ENCODE data around the gene C19orf73. TPM values are rescaled to one million over a fixed set of nuclear protein-coding genes. Genes with fewer than 3 reads are reported as not detected.
"Not testable (repeated sequence)": the region's sequence is repeated elsewhere in the genome, so short reads cannot be mapped to it uniquely, and the experiment has no call there.

Gene C19orf73
- total RNA-seq, 1 experiment from 2014 or later: 1.4 TPM

DNA sequence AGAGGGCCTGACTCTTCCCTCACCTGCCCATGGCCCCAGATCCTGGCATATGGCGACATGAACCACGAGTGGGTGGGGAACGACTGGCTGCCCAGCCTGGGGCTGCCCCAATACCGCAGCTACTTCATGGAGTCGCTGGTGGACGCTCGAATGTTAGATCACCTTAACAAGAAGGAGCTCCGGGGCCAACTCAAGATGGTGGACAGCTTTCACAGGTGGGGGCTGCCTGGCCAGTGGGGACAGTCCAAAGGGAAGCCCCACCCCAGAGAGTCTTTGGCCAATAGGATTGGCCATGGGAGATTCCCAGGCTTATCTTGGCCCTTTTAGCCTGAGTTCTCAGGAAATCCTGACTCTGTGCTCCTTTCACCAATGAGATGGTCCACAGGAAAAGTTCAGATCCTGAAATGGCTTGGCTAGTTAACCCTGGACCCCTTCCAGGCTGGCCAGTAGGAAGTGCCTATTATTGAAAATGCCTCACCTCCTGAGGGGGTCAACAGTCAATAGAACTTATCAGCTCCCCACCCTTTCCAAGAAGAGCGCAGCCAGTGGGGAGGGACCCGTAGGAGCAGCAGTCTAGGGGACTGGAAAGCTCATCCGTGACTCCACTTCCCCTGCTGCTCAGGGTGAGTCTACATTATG is 29.2 kb upstream of the C19orf73 start:
- TSS peak; percentile 66 for BruUV-seq (replicated peaks)
- TF ChIP-seq TCF7L2 (IDR thresholded peaks at IDR 0.05; ENCODE audit: low read depth, low read length): no peak
- TF ChIP-seq, protein P1, sequence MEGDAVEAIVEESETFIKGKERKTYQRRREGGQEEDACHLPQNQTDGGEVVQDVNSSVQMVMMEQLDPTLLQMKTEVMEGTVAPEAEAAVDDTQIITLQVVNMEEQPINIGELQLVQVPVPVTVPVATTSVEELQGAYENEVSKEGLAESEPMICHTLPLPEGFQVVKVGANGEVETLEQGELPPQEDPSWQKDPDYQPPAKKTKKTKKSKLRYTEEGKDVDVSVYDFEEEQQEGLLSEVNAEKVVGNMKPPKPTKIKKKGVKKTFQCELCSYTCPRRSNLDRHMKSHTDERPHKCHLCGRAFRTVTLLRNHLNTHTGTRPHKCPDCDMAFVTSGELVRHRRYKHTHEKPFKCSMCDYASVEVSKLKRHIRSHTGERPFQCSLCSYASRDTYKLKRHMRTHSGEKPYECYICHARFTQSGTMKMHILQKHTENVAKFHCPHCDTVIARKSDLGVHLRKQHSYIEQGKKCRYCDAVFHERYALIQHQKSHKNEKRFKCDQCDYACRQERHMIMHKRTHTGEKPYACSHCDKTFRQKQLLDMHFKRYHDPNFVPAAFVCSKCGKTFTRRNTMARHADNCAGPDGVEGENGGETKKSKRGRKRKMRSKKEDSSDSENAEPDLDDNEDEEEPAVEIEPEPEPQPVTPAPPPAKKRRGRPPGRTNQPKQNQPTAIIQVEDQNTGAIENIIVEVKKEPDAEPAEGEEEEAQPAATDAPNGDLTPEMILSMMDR (IDR thresholded peaks at IDR 0.05): no peak
- TF ChIP-seq SIN3A (IDR thresholded peaks at IDR 0.05; ENCODE audit: borderline replicate concordance, insufficient read depth, low read depth, low read length): no peak
- TF ChIP-seq, protein P2, sequence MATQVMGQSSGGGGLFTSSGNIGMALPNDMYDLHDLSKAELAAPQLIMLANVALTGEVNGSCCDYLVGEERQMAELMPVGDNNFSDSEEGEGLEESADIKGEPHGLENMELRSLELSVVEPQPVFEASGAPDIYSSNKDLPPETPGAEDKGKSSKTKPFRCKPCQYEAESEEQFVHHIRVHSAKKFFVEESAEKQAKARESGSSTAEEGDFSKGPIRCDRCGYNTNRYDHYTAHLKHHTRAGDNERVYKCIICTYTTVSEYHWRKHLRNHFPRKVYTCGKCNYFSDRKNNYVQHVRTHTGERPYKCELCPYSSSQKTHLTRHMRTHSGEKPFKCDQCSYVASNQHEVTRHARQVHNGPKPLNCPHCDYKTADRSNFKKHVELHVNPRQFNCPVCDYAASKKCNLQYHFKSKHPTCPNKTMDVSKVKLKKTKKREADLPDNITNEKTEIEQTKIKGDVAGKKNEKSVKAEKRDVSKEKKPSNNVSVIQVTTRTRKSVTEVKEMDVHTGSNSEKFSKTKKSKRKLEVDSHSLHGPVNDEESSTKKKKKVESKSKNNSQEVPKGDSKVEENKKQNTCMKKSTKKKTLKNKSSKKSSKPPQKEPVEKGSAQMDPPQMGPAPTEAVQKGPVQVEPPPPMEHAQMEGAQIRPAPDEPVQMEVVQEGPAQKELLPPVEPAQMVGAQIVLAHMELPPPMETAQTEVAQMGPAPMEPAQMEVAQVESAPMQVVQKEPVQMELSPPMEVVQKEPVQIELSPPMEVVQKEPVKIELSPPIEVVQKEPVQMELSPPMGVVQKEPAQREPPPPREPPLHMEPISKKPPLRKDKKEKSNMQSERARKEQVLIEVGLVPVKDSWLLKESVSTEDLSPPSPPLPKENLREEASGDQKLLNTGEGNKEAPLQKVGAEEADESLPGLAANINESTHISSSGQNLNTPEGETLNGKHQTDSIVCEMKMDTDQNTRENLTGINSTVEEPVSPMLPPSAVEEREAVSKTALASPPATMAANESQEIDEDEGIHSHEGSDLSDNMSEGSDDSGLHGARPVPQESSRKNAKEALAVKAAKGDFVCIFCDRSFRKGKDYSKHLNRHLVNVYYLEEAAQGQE (IDR thresholded peaks at IDR 0.05; ENCODE audit: insufficient read depth in 1 of 2, low read depth in 2 of 2, low read length in 1 of 2): no peak
- no peak for TF ChIP-seq POLR2AphosphoS5 (IDR thresholded peaks at IDR 0.05; ENCODE audit: low read depth, low read length)
- in situ Hi-C loops (cut with HindIII; ENCODE audit: low pct_unique_long_range_greater_than_20kb, low sequenced_read_pairs) (no loop called here), intact Hi-C loops (cut with micrococcal nuclease; ENCODE audit: unreplicated experiment) (no loop called here)
- Histone ChIP-seq H3K27ac (ENCODE audit: low read length) (0 out of 2 replicates have a peak overlapping the region, but pooled peaks have one; percentile 4), H3K27me3 (ENCODE audit: control insufficient read depth, insufficient read depth, low read length) (no peaks in the 10 kb centered on the region), H3K36me3 (ENCODE audit: control insufficient read depth, insufficient read depth, low read length) (no peaks in the 10 kb centered on the region; the same call in 1 of the 2 replicates), H3K9me3 (ENCODE audit: control insufficient read depth, insufficient read depth, low read depth, low read length) (no peaks in the 10 kb centered on the region), H3K4me1 (ENCODE audit: control insufficient read depth, insufficient read depth, low read length) (no peaks in the 10 kb centered on the region; the same call in 1 of the 2 replicates), H3K4me3 (ENCODE audit: low read depth in 2 of 2, low read length in 2 of 2) (no peak overlapping the region)
- no peak for DNase-seq (ENCODE audit: low read depth, low spot score)
- CTCF ChIA-PET: interaction anchor here (1.4 kb wide), 1 partner anchor 51 kb away, joined by 4 read pairs; no protein-coding TSS in a partner anchor
- POLR2A ChIA-PET: no interaction called here
- no peak for ATAC-seq

GRCh38 chr19:49146408-49146770 is 27.4 kb upstream of the C19orf73 start:
- in situ Hi-C loops (cut with HindIII; ENCODE audit: low pct_unique_long_range_greater_than_20kb, low sequenced_read_pairs): not testable (repeated sequence)

More at GRCh38 chr19:49146408-49146770, 27.4 kb upstream of the C19orf73 start:
- ATAC-seq; H3K4me1 ChIP-seq (ENCODE audit: control insufficient read depth, insufficient read depth, low read length); H3K9me3 ChIP-seq (ENCODE audit: control insufficient read depth, insufficient read depth, low read depth, low read length); intact Hi-C loops (cut with micrococcal nuclease; ENCODE audit: unreplicated experiment); POLR2A ChIA-PET; BruUV-seq (replicated peaks); H3K27me3 ChIP-seq (ENCODE audit: control insufficient read depth, insufficient read depth, low read length); H3K4me3 ChIP-seq (ENCODE audit: low read depth in 2 of 2, low read length in 2 of 2); H3K27ac ChIP-seq (ENCODE audit: low read length); H3K36me3 ChIP-seq (ENCODE audit: control insufficient read depth, insufficient read depth, low read length); DNase-seq (ENCODE audit: low read depth, low spot score): not testable (repeated sequence)
- CTCF ChIA-PET: interaction anchor here (0.6 to 1.1 kb wide), 6 partner anchors 19 to 72 kb away, joined by 3 to 10 read pairs (median 4); no protein-coding TSS in a partner anchor
